ENCODE measurements around the gene GTF2H3. TPM values are rescaled to one million over a fixed set of nuclear protein-coding genes. Genes with fewer than 3 reads are reported as not detected.

Gene GTF2H3
- 10 to 100 TPM; 25.1 to 26.4 TPM for total RNA-seq
- polyA plus RNA-seq (ENCODE audit: insufficient read depth, low read depth, low replicate concordance): 36.5 TPM
- long read RNA-seq, donor 1, transcript GTF2H3-212 (13 exons, 3,329 nt): major isoform, 6 of 10 reads
- long read RNA-seq, donor 1, partial matches to known transcripts: 0 of 10 reads
- long read RNA-seq, donor 1, other reads (novel, unspliced or antisense): 0 of 10 reads
- long read RNA-seq, donor 2, partial matches to known transcripts: 5 of 9 reads
- long read RNA-seq, donor 2, other reads (novel, unspliced or antisense): 0 of 9 reads

- 0% methylated on average over 18 to 52 of the region's 52 CpGs for WGBS, 2 donors
- DNase-seq: peak; percentile 98
- no peaks in the 10 kb centered on the region for H3K27me3 ChIP-seq
- H3K4me1 ChIP-seq: peaks cover 11% of the 10 kb centered on the region
- peak within 1 kb of the TSS; percentile 75 to 89 for H3K4me3 ChIP-seq
- peak within 1 kb of the TSS; percentile 27 to 32 for H3K27ac ChIP-seq
- intact Hi-C loops (cut with DNase I; ENCODE audit: low total_unique reads): no loop called here
- no peaks in the 10 kb centered on the region for H3K9me3 ChIP-seq
- TF ChIP-seq CTCF (IDR thresholded peaks at IDR 0.05) (peak in 1 of 3 experiments; percentile 9), POLR2A (IDR thresholded peaks at IDR 0.05) (no peak)
- H3K36me3 ChIP-seq (ENCODE audit: low read depth, missing control alignments): no peaks in the 10 kb centered on the region
Observed at GRCh38 chr12:123633379-123634141, at the start of gene GTF2H3, which contains the start of gene EIF2B1. Gene GTF2H3 (plus strand): TSS chr12:123633829. CDS start chr12:123633860, 31 bp downstream. Gene EIF2B1 (minus strand): TSS chr12:123633686. CDS start chr12:123633557, 129 bp downstream.

GRCh38 chr12:123591702-123592481 lies 41.7 kb upstream of the GTF2H3 start:
- intact Hi-C loops (cut with DNase I; ENCODE audit: low total_unique reads): no loop called here
- TF ChIP-seq CTCF (IDR thresholded peaks at IDR 0.05) (no peak), POLR2A (IDR thresholded peaks at IDR 0.05) (no peak)

GRCh38 chr12:123595729-123596128 lies 37.9 kb upstream of the GTF2H3 start:
- Histone ChIP-seq H3K9me3 (no peaks in the 10 kb centered on the region), H3K27ac (no peak overlapping the region), H3K4me1 (peaks cover 2% of the 10 kb centered on the region), H3K4me3 (no peak overlapping the region), H3K27me3 (no peaks in the 10 kb centered on the region), H3K36me3 (ENCODE audit: low read depth, missing control alignments) (no peaks in the 10 kb centered on the region)
- DNase-seq: no peak
- TF ChIP-seq CTCF (IDR thresholded peaks at IDR 0.05): no peak
- no peak for TF ChIP-seq POLR2A (IDR thresholded peaks at IDR 0.05)
- intact Hi-C loops (cut with DNase I; ENCODE audit: low total_unique reads): no loop called here

More at GRCh38 chr12:123591702-123592481, 41.7 kb upstream of the GTF2H3 start:
- no peak overlapping the region for H3K4me3 ChIP-seq
- WGBS, 2 donors: 67 to 76% methylated on average over 8 of the region's 8 CpGs
- no peaks in the 10 kb centered on the region for H3K36me3 ChIP-seq (ENCODE audit: low read depth, missing control alignments)
- no peak overlapping the region for H3K27ac ChIP-seq
- no peaks in the 10 kb centered on the region for H3K9me3 ChIP-seq
- DNase-seq: no peak
- H3K4me1 ChIP-seq: peaks cover 5% of the 10 kb centered on the region
- no peaks in the 10 kb centered on the region for H3K27me3 ChIP-seq

- intact Hi-C loops (cut with DNase I; ENCODE audit: low total_unique reads): no loop called here
- no peaks in the 10 kb centered on the region for H3K27me3 ChIP-seq
- H3K36me3 ChIP-seq (ENCODE audit: low read depth, missing control alignments): no peaks in the 10 kb centered on the region
- H3K4me1 ChIP-seq: peaks cover 4% of the 10 kb centered on the region
- no peak overlapping the region for H3K27ac ChIP-seq
- 82% methylated on average over 3 of the region's 3 CpGs for WGBS, 2 donors
- no peak overlapping the region for H3K4me3 ChIP-seq
- TF ChIP-seq CTCF (IDR thresholded peaks at IDR 0.05) (no peak), POLR2A (IDR thresholded peaks at IDR 0.05) (no peak)
- no peak for DNase-seq
- no peaks in the 10 kb centered on the region for H3K9me3 ChIP-seq
Observed at GRCh38 chr12:123597100-123597499, 36.5 kb upstream of the GTF2H3 start.

All from testis (tissue), 5 donors.